ENCODE data around the gene CST9. TPM values are rescaled to one million over a fixed set of nuclear protein-coding genes. Genes with fewer than 3 reads are reported as not detected.
A peak's percentile ranks its signal among the peaks of the same experiment; 100 is the strongest.

CST9 gene
- total RNA-seq, 1 donor from 2014 or later, result not detected

DNA sequence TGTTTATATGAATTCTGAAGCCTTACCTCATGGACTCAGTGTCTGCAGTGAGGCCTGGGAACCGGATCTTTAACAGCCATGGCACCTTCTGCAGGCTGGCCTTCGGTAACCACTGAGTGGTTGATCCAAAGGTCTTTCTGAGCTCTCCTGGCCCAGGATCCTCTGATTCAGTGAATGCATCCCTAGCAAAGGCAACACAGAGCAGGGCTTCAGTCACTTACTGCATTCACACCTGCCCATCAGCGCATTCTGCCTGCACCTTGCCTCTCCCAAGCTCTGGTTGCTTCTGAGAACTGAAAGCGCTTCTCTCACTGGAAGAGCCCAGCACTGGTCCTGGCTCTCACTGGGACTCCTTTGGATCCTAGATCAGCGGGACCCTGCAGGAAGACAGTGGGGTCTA is 8.4 kb upstream of the CST9 start:
- Histone ChIP-seq H3K4me1 (peaks cover 13% of the 10 kb centered on the region), H3K27me3 (ENCODE audit: low read depth) (no peaks in the 10 kb centered on the region), H3K27ac (replicated peaks) (peak overlapping the region; percentile 53), H3K9me3 (replicated peaks) (no peaks in the 10 kb centered on the region), H3K36me3 (no peaks in the 10 kb centered on the region), H3K4me3 (no peak overlapping the region)
- intact Hi-C loops (cut with micrococcal nuclease), result no loop called here
- DNase-seq, result no peak
- no peak for TF ChIP-seq CTCF (IDR thresholded peaks at IDR 0.05; ENCODE audit: borderline replicate concordance)

- H3K9me3 ChIP-seq (replicated peaks), result no peaks in the 10 kb centered on the region
- peak overlapping the region; percentile 53 for H3K27ac ChIP-seq (replicated peaks)
- no peaks in the 10 kb centered on the region for H3K27me3 ChIP-seq (ENCODE audit: low read depth)
- H3K36me3 ChIP-seq, result no peaks in the 10 kb centered on the region
- no peak for TF ChIP-seq CTCF (IDR thresholded peaks at IDR 0.05; ENCODE audit: borderline replicate concordance)
- no peak for DNase-seq
- intact Hi-C loops (cut with micrococcal nuclease), result no loop called here
- H3K4me3 ChIP-seq, result no peak overlapping the region
- peaks cover 13% of the 10 kb centered on the region for H3K4me1 ChIP-seq
Measured at GRCh38 chr20:23613676-23614075, 8.0 kb upstream of the CST9 start.

DNA sequence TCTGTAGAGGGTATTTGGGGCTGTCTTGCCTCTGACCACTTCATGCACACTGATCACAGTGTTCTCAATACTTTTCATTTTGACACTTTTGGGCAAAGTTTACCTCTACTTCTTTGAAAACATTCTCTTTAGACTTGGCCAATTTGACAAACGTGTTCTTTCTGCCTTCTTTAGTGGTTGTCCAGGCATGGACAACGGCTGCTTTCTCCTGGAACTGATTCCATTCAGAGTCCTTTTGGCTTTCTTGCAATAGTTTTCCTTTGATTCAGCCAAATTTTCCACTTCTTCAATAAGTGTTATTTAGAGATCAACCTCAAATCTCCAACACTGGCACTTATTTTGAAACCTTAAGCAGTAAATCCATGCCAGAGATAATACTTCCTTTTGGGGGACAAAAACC is 6.7 kb upstream of the CST9 start:
- no peaks in the 10 kb centered on the region for H3K27me3 ChIP-seq (ENCODE audit: low read depth)
- DNase-seq, result no peak
- no peak overlapping the region for H3K4me3 ChIP-seq
- H3K4me1 ChIP-seq, result peaks cover 13% of the 10 kb centered on the region
- no peak overlapping the region for H3K27ac ChIP-seq (replicated peaks)
- H3K9me3 ChIP-seq (replicated peaks), result no peaks in the 10 kb centered on the region
- intact Hi-C loops (cut with micrococcal nuclease), result no loop called here
- H3K36me3 ChIP-seq, result no peaks in the 10 kb centered on the region
- TF ChIP-seq CTCF (IDR thresholded peaks at IDR 0.05; ENCODE audit: borderline replicate concordance), result no peak

GRCh38 chr20:23609486-23610109 is 3.9 kb upstream of the CST9 start:
- peaks cover 16% of the 10 kb centered on the region for H3K4me1 ChIP-seq
- TF ChIP-seq CTCF (IDR thresholded peaks at IDR 0.05; ENCODE audit: borderline replicate concordance), result no peak
- intact Hi-C loops (cut with micrococcal nuclease), result loop anchor here (10.0 kb wide), 1 partner anchor 165 kb away; no protein-coding TSS in a partner anchor
- no peaks in the 10 kb centered on the region for H3K9me3 ChIP-seq (replicated peaks)
- DNase-seq, result no peak
- no peak overlapping the region for H3K4me3 ChIP-seq
- H3K27ac ChIP-seq (replicated peaks), result no peak overlapping the region
- no peaks in the 10 kb centered on the region for H3K36me3 ChIP-seq
- no peaks in the 10 kb centered on the region for H3K27me3 ChIP-seq (ENCODE audit: low read depth)

GRCh38 chr20:23608251-23608846 is 2.6 kb upstream of the CST9 start:
- no peaks in the 10 kb centered on the region for H3K9me3 ChIP-seq (replicated peaks)

More at GRCh38 chr20:23608251-23608846, 2.6 kb upstream of the CST9 start:
- no peak for DNase-seq
- H3K4me1 ChIP-seq, result peaks cover 5% of the 10 kb centered on the region
- no peak for TF ChIP-seq CTCF (IDR thresholded peaks at IDR 0.05; ENCODE audit: borderline replicate concordance)
- peaks cover 12% of the 10 kb centered on the region for H3K27me3 ChIP-seq (ENCODE audit: low read depth)
- no peak overlapping the region for H3K4me3 ChIP-seq
- H3K36me3 ChIP-seq, result no peaks in the 10 kb centered on the region
- no peak overlapping the region for H3K27ac ChIP-seq (replicated peaks)
- intact Hi-C loops (cut with micrococcal nuclease), result loop anchor here (10.0 kb wide), 1 partner anchor 164 kb away; no protein-coding TSS in a partner anchor
